ENCODE measurements around the gene PTPN14.

GRCh38 chr1:214360525-214361164, 190.8 kb downstream of the PTPN14 start:
- TF ChIP-seq CTCF (IDR thresholded peaks at IDR 0.05; ENCODE audit: low read depth, low read length) (no peak), POLR2A (IDR thresholded peaks at IDR 0.05; ENCODE audit: extremely low read depth, insufficient read length) (no peak), MAX (IDR thresholded peaks at IDR 0.05; ENCODE audit: low read depth, low read length) (no peak)

All from NB4 (cell line).